HG03196 (cell line): Measurements from ENCODE around the gene MYL4.
"Not testable (repeated sequence)": the region's sequence is repeated elsewhere in the genome, so short reads cannot be mapped to it uniquely, and the experiment has no call there.

Source experiments
- ATAC-seq: cut with Tn5 transposase; IDR thresholded peaks from one replicate; pipeline ENCODE4 v1.9.1; 2021; ENCODE audit not compliant: unreplicated experiment

MYL4 gene

DNA sequence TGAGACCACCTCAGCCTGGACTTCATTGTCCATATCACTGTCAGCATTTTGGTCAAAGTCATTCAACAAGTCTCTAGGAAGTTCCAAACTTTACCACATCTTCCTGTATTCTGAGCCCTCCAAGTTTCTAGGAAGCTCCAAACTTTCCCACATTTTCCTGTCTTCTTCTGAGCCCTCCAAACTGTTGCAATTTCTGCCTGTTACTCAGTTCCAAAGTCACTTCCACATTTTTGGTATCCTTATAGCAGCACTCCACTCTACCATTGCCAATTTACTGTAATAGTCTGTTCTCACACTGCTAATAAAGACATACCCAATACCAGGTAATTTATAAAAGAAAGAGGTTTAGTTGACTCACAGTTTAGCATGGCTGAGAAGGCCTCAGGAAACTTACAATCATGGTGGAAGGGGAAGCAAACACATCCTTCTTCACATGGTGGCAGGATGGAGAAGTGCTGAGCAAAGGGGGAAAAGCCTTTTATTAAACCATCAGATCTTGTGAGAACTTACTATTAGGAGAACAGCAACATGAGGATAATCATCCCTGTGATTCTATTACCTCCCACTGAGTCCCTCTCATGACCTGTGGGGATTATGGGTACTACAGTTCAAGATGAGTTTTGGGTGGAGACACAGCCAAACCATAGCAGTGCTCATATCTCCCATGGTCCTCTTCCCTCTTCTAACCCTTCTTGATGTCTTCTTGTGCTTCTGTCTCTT lies 60.6 kb downstream of the MYL4 start:
- not testable (repeated sequence) for ATAC-seq

DNA sequence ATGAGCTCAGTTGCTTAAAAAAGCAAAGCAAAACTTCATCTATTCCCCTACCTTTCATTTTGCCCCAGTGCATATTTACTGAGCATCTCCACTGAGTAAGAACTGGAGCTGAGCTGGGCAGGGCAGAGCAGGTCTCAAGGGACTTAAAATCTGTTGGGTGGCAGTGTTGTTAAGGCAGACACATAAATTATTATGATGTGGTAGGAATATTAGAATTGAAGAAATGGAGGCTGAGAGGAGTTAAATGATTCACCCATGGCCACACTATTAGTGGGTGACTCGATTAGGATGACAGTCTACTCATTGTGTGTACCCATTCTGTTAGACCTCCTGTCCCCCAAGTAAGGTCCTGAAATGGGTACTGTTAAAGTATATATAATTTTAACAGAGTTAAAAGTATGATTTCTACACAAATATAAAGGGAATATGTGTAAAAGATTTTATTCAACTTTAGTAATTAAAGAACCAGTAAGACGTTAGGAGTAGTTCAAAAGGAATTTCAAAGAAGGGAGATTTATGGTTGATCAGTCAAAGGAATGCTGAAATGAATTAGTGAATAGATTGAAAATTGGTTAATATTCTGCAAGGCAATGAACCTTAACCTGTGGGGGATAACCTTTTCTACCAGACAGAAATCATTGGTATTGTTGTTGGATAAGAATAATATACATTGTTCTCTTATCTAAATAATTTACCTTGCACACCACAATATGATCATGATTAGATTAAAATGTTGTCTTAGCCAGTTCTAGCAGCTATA lies 62.0 kb downstream of the MYL4 start:
- ATAC-seq: peak; percentile 51

DNA sequence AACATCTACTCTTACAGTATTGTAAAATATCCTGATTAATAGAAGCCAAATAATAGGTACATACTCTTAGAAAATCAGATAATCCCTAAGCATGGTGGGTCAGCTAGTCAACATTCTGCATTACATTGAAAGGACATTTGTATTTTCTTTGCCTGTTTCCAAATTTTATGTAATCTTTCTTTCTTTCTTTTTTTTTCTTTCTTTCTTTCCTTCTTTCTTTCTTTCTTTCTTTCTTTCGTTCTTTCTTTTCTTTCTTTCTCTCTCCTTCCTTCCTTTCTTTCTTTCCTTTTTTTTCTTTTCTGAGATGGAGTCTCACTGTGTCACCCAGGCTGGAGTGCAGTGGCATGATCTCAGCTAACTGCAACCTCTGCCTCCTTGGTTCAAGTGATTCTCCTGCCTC lies 63.3 kb downstream of the MYL4 start:
- ATAC-seq: no peak

DNA sequence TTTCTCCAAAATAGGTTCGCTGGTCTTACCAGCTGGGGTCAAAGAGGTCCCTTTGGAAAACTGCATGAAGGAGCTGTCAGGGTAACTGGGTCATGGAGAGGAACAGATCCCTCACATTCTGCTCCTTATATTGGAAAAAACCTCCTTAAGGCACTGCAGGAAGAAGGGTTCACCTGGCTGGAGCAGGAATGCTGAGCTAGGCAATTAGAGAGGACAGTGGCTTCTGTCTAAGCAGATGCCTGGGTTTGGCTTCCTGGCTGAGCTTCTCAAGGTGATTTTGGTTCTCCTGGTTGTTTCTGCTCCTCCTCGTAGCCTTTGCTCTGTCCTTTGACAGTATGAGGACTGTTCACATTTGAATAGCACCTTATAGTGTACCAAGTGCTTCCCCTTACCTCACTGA lies 64.1 kb downstream of the MYL4 start:
- ATAC-seq: no peak
